Nephron progenitor cell (in vitro differentiated cells): ENCODE measurements around the gene PPOX.

Experiments used
- DNase-seq: peaks from one replicate; pipeline ENCODE4 v3.0.0; 2021
- H3K27ac Mint-ChIP-seq: 2 replicates; pipeline ENCODE4 v1.8.0; 2021; ENCODE audit warnings: mild to moderate bottlenecking, moderate library complexity, mixed read lengths
- H3K27me3 Mint-ChIP-seq: 2 replicates; pipeline ENCODE4 v1.8.0; 2021; ENCODE audit warnings: mild to moderate bottlenecking, low read depth, mixed read lengths; ENCODE audit not compliant: poor library complexity
- H3K36me3 Mint-ChIP-seq: 2 replicates; pipeline ENCODE4 v1.8.0; 2021; ENCODE audit warnings: low read depth, mixed read lengths
- H3K4me1 Mint-ChIP-seq: 2 replicates; pipeline ENCODE4 v1.8.0; 2021; ENCODE audit warnings: mixed read lengths
- H3K4me3 Mint-ChIP-seq: 2 replicates; pipeline ENCODE4 v1.8.0; 2021; ENCODE audit warnings: mild to moderate bottlenecking, moderate library complexity, mixed read lengths
- H3K9me3 Mint-ChIP-seq: 2 replicates; pipeline ENCODE4 v1.8.0; 2021; ENCODE audit warnings: mild to moderate bottlenecking, moderate library complexity, mixed read lengths
- TF ChIP-seq, protein P1 (sequence below): fragments of 200-600 bp; sonication (generic); IDR thresholded peaks from 2 replicates; pipeline ENCODE4 v1.5.0; 2021; ENCODE audit warnings: antibody characterized with exemption

PPOX gene

DNA sequence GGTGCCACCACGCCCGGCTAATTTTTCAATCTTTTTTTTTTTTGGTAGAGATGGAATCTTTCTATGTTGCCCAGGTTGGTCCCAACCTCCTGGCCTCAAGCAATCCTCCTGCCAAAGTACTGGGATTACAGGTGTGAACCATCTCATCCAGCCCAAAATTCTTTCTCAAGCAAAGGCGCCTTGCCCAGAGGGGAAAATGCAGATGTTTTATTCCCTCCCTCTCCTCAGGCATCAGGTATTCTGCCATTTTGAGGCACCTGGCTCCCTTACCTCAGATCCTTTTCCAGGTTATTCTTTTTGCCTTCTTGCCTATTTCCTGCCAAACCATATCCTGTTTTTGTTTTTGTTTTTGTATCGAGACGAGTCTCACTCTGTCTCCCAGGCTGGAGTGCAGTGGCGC is 22.2 kb downstream of the PPOX start:
- peaks cover 18% of the 10 kb centered on the region for H3K4me1 Mint-ChIP-seq
- H3K9me3 Mint-ChIP-seq, result no peaks in the 10 kb centered on the region
- peaks cover 4% of the 10 kb centered on the region for H3K36me3 Mint-ChIP-seq
- DNase-seq, result no peak
- peaks cover 19% of the 10 kb centered on the region for H3K27me3 Mint-ChIP-seq
- no peak overlapping the region for H3K27ac Mint-ChIP-seq
- H3K4me3 Mint-ChIP-seq, result no peak overlapping the region
- TF ChIP-seq, protein P1, sequence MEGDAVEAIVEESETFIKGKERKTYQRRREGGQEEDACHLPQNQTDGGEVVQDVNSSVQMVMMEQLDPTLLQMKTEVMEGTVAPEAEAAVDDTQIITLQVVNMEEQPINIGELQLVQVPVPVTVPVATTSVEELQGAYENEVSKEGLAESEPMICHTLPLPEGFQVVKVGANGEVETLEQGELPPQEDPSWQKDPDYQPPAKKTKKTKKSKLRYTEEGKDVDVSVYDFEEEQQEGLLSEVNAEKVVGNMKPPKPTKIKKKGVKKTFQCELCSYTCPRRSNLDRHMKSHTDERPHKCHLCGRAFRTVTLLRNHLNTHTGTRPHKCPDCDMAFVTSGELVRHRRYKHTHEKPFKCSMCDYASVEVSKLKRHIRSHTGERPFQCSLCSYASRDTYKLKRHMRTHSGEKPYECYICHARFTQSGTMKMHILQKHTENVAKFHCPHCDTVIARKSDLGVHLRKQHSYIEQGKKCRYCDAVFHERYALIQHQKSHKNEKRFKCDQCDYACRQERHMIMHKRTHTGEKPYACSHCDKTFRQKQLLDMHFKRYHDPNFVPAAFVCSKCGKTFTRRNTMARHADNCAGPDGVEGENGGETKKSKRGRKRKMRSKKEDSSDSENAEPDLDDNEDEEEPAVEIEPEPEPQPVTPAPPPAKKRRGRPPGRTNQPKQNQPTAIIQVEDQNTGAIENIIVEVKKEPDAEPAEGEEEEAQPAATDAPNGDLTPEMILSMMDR, result no peak

DNA sequence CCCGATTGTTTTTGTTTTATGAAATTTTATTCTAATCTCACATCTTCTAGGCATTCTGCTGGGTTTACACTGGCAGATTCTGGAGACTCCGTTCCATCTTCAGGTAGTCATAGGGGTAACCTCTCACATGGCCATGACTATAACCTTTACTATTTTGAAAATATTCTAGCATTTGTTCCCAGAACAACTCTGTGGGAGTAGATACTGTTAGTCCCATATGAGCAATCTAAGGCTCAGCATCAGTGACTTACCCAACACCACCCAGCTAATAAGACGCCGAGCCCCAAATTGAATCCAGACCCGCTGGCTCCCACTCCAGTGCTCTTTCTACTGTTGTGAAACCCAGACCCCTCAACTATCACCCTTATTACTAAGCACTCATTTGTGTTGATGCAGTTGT is 22.8 kb downstream of the PPOX start:
- TF ChIP-seq, protein P1, result no peak
- no peak overlapping the region for H3K4me3 Mint-ChIP-seq
- peaks cover 4% of the 10 kb centered on the region for H3K36me3 Mint-ChIP-seq
- no peak for DNase-seq
- H3K4me1 Mint-ChIP-seq, result peaks cover 18% of the 10 kb centered on the region
- H3K27ac Mint-ChIP-seq, result no peak overlapping the region
- no peaks in the 10 kb centered on the region for H3K9me3 Mint-ChIP-seq
- peaks cover 19% of the 10 kb centered on the region for H3K27me3 Mint-ChIP-seq

DNA sequence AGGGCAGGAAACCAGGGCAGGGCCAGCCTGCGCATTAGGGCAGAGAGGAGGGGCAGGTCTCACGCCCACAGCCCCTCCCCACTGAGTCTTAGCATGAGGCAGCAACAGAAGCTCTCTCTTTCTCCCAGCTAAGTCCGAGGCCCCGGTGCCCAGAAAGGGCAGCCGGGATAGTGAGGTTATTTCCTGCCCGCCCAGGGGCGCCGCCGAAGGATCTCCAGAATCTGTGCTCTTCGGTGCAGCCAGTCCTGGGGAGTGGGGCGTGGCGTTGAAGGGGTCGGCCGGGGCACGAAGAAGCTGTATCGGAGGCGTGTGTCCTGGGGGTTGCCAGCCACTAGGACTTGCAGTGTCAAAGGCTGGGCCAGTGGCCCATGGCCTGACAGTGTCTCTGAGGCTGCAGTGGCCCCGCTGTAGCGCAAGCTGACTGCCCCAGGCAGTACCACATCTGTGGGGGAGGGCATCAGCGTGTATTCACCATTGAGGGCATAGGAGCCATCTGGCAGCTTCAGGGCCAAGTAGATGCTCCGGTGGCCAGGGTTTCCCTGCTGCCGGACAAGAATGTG is 24.8 kb downstream of the PPOX start:
- H3K4me3 Mint-ChIP-seq, result no peak overlapping the region
- no peak for DNase-seq
- peaks cover 4% of the 10 kb centered on the region for H3K36me3 Mint-ChIP-seq

DNA sequence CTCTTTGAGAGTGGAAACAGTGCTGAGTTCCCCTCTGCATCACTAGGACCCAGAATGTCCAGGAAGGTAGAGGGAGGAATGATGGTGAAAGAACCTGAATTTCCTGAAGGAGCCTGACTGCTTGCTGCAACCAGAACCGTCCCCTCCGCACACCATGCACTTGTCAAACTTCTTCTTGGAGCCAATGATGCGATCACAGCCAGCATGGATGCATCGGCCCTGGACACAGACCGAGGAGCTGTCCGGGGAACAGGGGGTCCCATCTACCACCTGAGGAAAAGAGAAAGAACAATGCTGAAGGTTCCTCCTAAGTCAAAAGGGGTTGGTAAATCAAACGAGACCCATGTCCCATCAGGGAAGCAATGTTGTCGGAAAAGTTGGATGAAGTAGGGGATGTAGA is 25.7 kb downstream of the PPOX start:
- no peak for DNase-seq
- no peak overlapping the region for H3K4me3 Mint-ChIP-seq
- peaks cover 16% of the 10 kb centered on the region for H3K27me3 Mint-ChIP-seq
- H3K9me3 Mint-ChIP-seq, result no peaks in the 10 kb centered on the region
- H3K4me1 Mint-ChIP-seq, result peaks cover 12% of the 10 kb centered on the region
- no peak overlapping the region for H3K27ac Mint-ChIP-seq
- TF ChIP-seq, protein P1, result no peak
- peaks cover 4% of the 10 kb centered on the region for H3K36me3 Mint-ChIP-seq

More for the DNA sequence above, 24.8 kb downstream of the PPOX start:
- TF ChIP-seq, protein P1, result no peak
- H3K4me1 Mint-ChIP-seq, result peaks cover 9% of the 10 kb centered on the region
- peaks cover 19% of the 10 kb centered on the region for H3K27me3 Mint-ChIP-seq
- no peak overlapping the region for H3K27ac Mint-ChIP-seq
- H3K9me3 Mint-ChIP-seq, result no peaks in the 10 kb centered on the region

DNA sequence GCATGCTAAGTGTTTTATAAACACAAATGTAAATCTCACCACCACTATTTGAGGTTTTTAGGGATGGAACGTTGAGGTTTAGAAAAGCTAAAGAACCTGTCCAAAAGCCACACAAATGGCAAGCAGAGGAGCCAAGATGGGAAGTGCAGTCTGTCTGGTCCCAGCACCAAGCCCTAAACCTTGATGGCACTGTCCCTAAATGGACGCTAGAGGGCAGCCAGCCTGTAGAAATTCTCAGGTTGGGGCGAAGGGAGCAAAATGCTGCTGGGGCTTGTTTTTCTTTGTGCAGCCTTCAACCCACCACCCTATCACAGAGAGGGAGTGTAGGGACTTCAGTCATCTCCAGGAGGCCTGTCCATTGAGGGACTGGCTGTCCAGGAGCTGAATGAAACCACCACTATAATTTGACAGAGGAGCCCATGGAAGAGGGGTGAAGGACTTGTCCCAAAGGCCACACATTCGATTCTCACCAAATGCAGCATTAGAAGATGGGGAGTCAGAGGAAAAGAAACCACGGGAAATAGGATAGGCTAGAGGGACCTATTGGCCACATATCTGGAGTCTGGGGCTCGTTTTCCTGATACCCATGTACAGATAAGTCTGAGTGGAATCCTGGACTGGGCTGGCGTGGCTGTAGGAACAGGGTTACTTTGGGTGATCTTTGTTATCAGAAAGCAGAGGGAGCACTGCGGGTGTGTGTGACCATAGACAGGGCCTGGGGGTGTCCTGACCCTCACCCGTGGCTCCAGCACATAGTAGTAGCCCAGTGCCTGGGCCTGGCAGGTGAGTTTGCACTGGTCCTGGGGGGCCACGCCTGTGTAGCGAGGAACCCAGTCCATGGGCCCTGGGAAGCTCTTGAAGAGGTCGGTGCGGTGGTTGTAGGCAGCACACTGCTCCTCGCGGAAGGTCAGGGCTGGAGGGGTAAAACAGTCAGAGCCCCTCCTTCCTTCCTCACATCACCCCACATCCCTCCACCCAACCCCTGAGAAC is 26.5 kb downstream of the PPOX start:
- Mint-ChIP-seq H3K27me3 (peaks cover 12% of the 10 kb centered on the region), H3K4me3 (peak overlapping the region; percentile 10), H3K4me1 (peaks cover 20% of the 10 kb centered on the region), H3K27ac (peak overlapping the region; percentile 1), H3K36me3 (peaks cover 4% of the 10 kb centered on the region), H3K9me3 (no peaks in the 10 kb centered on the region)
- peak; percentile 65 for DNase-seq
- TF ChIP-seq, protein P1, result peak; percentile 86
